CD1c-positive myeloid dendritic cell (primary cell): ENCODE data around the gene ASTN2.

Experiments used
- DNase-seq: peaks from one replicate; pipeline ENCODE4 v3.0.0-alpha.2; 2016; ENCODE audit errors: extremely low spot score

ASTN2 gene

GRCh38 chr9:117169089-117169621 lies 245.7 kb downstream of the ASTN2 start:
- no peak for DNase-seq

GRCh38 chr9:117164512-117164911 lies 250.3 kb downstream of the ASTN2 start:
- DNase-seq: no peak

- no peak for DNase-seq
Observed at GRCh38 chr9:117160254-117160653, 254.6 kb downstream of the ASTN2 start.

GRCh38 chr9:117156771-117157535 lies 257.9 kb downstream of the ASTN2 start:
- DNase-seq: no peak

- no peak for DNase-seq
Observed at GRCh38 chr9:117156144-117156688, 258.6 kb downstream of the ASTN2 start.

GRCh38 chr9:117153021-117153420 lies 261.8 kb downstream of the ASTN2 start:
- no peak for DNase-seq

- no peak for DNase-seq
Observed at GRCh38 chr9:117151716-117152115, 263.1 kb downstream of the ASTN2 start.

- no peak for DNase-seq
Observed at GRCh38 chr9:117149996-117150395, 264.9 kb downstream of the ASTN2 start.

GRCh38 chr9:117145811-117146490 lies 268.9 kb downstream of the ASTN2 start:
- DNase-seq: no peak

GRCh38 chr9:117145081-117145480 lies 269.8 kb downstream of the ASTN2 start:
- no peak for DNase-seq

- no peak for DNase-seq
Observed at GRCh38 chr9:117138231-117138630, 276.6 kb downstream of the ASTN2 start.

- DNase-seq: no peak
Observed at GRCh38 chr9:117136461-117136860, 278.4 kb downstream of the ASTN2 start.

- DNase-seq: no peak
Observed at GRCh38 chr9:117135501-117136098, 279.3 kb downstream of the ASTN2 start.

GRCh38 chr9:117134826-117135500 lies 279.9 kb downstream of the ASTN2 start:
- no peak for DNase-seq

- no peak for DNase-seq
Observed at GRCh38 chr9:117126871-117127270, 288.0 kb downstream of the ASTN2 start.

GRCh38 chr9:117125531-117125930 lies 289.3 kb downstream of the ASTN2 start:
- DNase-seq: no peak

GRCh38 chr9:117123729-117124128 lies 291.1 kb downstream of the ASTN2 start:
- no peak for DNase-seq

GRCh38 chr9:117122953-117123352 lies 291.9 kb downstream of the ASTN2 start:
- no peak for DNase-seq

GRCh38 chr9:117122102-117122501 lies 292.8 kb downstream of the ASTN2 start:
- no peak for DNase-seq

- DNase-seq: no peak
Observed at GRCh38 chr9:117121316-117121715, 293.5 kb downstream of the ASTN2 start.

- DNase-seq: no peak
Observed at GRCh38 chr9:117120061-117120460, 294.8 kb downstream of the ASTN2 start.

GRCh38 chr9:117116084-117116483 lies 298.8 kb downstream of the ASTN2 start:
- no peak for DNase-seq
